A673 (cell line): ENCODE data around the gene SLC17A7. TPM values are rescaled to one million over a fixed set of nuclear protein-coding genes. Genes with fewer than 3 reads are reported as not detected.

Experiments
- BruUV-seq: library from RNA; stranded (reverse); fragments of 400-500 nt; replicated peaks from 2 replicates; lab custom pipeline; 2021; lab: Mats Ljungman, UMichigan
- CTCF ChIA-PET: fragments of 300-600 bp; sonication (Branson Sonifier 250); formaldehyde crosslinking; loops from one replicate; lab custom pipeline; 2022; ENCODE audit warnings: antibody characterized with exemption; lab: Charles Lee
- POLR2A ChIA-PET: fragments of 300-600 bp; sonication (Branson Sonifier 250); formaldehyde crosslinking; loops from one replicate; lab custom pipeline; 2022; ENCODE audit warnings: antibody characterized with exemption; ENCODE audit not compliant: low non-redundant PET; lab: Charles Lee
- DNase-seq: peaks from one replicate; pipeline ENCODE4 v3.0.0-alpha.2; 2015; ENCODE audit warnings: low spot score
- H3K27ac ChIP-seq: fragments of 200-600 bp; sonication (generic); 2 replicates; pipeline ENCODE4 v1.5.1; 2016; ENCODE audit warnings: mixed run types, low read depth, mild to moderate bottlenecking, mixed read lengths, antibody characterized with exemption, low read length; ENCODE audit not compliant: poor library complexity, severe bottlenecking
- H3K27me3 ChIP-seq: fragments of 200-600 bp; sonication (generic); replicated peaks from 2 replicates; pipeline ENCODE4 v1.6.1; 2017; ENCODE audit warnings: mixed run types, low read depth, mild to moderate bottlenecking, mixed read lengths, antibody characterized with exemption, low read length; ENCODE audit not compliant: insufficient read depth, poor library complexity
- H3K36me3 ChIP-seq: fragments of 200-600 bp; sonication (generic); 2 replicates; pipeline ENCODE4 v1.6.1; 2016; ENCODE audit warnings: mixed run types, mild to moderate bottlenecking, mixed read lengths, antibody characterized with exemption, low read length; ENCODE audit not compliant: insufficient read depth, poor library complexity, severe bottlenecking
- H3K4me1 ChIP-seq: fragments of 200-600 bp; sonication (generic); 2 replicates; pipeline ENCODE4 v1.6.1; 2017; ENCODE audit warnings: mixed run types, mild to moderate bottlenecking, mixed read lengths, antibody characterized with exemption, low read length; ENCODE audit not compliant: insufficient read depth, poor library complexity, severe bottlenecking
- H3K4me3 ChIP-seq: fragments of 200-600 bp; sonication (generic); 2 replicates; pipeline ENCODE4 v1.5.1; 2016; ENCODE audit warnings: low read depth, mixed run types, mild to moderate bottlenecking, mixed read lengths, low read length; ENCODE audit not compliant: poor library complexity, severe bottlenecking
- H3K9me3 ChIP-seq: fragments of 200-600 bp; sonication (generic); 2 replicates; pipeline ENCODE4 v1.6.1; 2016; ENCODE audit warnings: mixed run types, low read depth, mild to moderate bottlenecking, mixed read lengths, antibody characterized with exemption, low read length; ENCODE audit not compliant: poor library complexity, severe bottlenecking
- CTCF ChIP-seq: fragments of 300-800, 200-600 bp; sonication (generic); conservative IDR thresholded peaks from 2 replicates; pipeline ENCODE4 v1.5.1; 2017; ENCODE audit warnings: low read depth, mild to moderate bottlenecking, antibody characterized with exemption, low read length, moderate library complexity, mixed read lengths
- EZH2 ChIP-seq: fragments of 200-600 bp; sonication (generic); IDR thresholded peaks from 2 replicates; pipeline ENCODE4 v1.6.1; 2017; ENCODE audit warnings: borderline replicate concordance, low read depth, mild to moderate bottlenecking, mixed read lengths, antibody characterized with exemption, low read length; ENCODE audit not compliant: poor library complexity, severe bottlenecking
- intact Hi-C: fragments of 100-400 bp; cut with micrococcal nuclease; formaldehyde crosslinking; loops from one replicate; pipeline ENCODE4 v1.10.0; 2022; ENCODE audit not compliant: unreplicated experiment
- total RNA-seq: library from RNA; stranded (reverse); gene quantifications from 2 replicates; pipeline ENCODE4 v1.2.3, GENCODE V29; 2021

Gene SLC17A7
- total RNA-seq, 1 experiment from 2014 or later, result 1.7 TPM

- no peak overlapping the region for H3K4me3 ChIP-seq
- POLR2A ChIA-PET, result interaction anchor here (0.6 kb wide), 1 partner anchor 305 kb away, joined by 4 read pairs; no protein-coding TSS in a partner anchor
Observed at GRCh38 chr19:49411681-49412326, 29.5 kb downstream of the SLC17A7 start.

GRCh38 chr19:49409441-49410029 lies 31.8 kb downstream of the SLC17A7 start:
- CTCF ChIA-PET, result no interaction called here

More at GRCh38 chr19:49411681-49412326, 29.5 kb downstream of the SLC17A7 start:
- Histone ChIP-seq H3K27me3 (no peaks in the 10 kb centered on the region), H3K9me3 (no peaks in the 10 kb centered on the region), H3K4me1 (no peaks in the 10 kb centered on the region), H3K36me3 (no peaks in the 10 kb centered on the region), H3K27ac (no peak overlapping the region)
- CTCF ChIA-PET, result no interaction called here
- intact Hi-C loops, result no loop called here
- no peak for DNase-seq
- BruUV-seq, result no TSS peak
- no peak for TF ChIP-seq EZH2
- TF ChIP-seq CTCF, result no peak

GRCh38 chr19:49408816-49409440 lies 32.4 kb downstream of the SLC17A7 start:
- no TSS peak for BruUV-seq
- peaks cover 5% of the 10 kb centered on the region for H3K4me1 ChIP-seq
- CTCF ChIA-PET, result no interaction called here
- H3K27me3 ChIP-seq, result no peaks in the 10 kb centered on the region
- intact Hi-C loops, result no loop called here
- H3K4me3 ChIP-seq, result no peak overlapping the region
- TF ChIP-seq EZH2, result no peak
- TF ChIP-seq CTCF, result no peak
- H3K9me3 ChIP-seq, result no peaks in the 10 kb centered on the region
- POLR2A ChIA-PET, result no interaction called here
- H3K36me3 ChIP-seq, result no peaks in the 10 kb centered on the region
- no peak overlapping the region for H3K27ac ChIP-seq
- no peak for DNase-seq

More at GRCh38 chr19:49409441-49410029, 31.8 kb downstream of the SLC17A7 start:
- H3K27ac ChIP-seq, result no peak overlapping the region
- H3K4me1 ChIP-seq, result no peaks in the 10 kb centered on the region
- H3K9me3 ChIP-seq, result no peaks in the 10 kb centered on the region
- H3K4me3 ChIP-seq, result no peak overlapping the region
- no peak for TF ChIP-seq EZH2
- TF ChIP-seq CTCF, result no peak
- no peaks in the 10 kb centered on the region for H3K36me3 ChIP-seq
- intact Hi-C loops, result no loop called here
- H3K27me3 ChIP-seq, result no peaks in the 10 kb centered on the region
- POLR2A ChIA-PET, result interaction anchor here (0.7 kb wide), 1 partner anchor 67 kb away, joined by 8 read pairs; no protein-coding TSS in a partner anchor
- BruUV-seq, result no TSS peak
- no peak for DNase-seq
